GM12864 (cell line): ENCODE data around the gene DENND1B.

Experiments
- DNase-seq: peaks from one replicate; pipeline ENCODE4 v3.0.0-alpha.2; 2011; ENCODE audit warnings: low read depth
- H3K4me3 ChIP-seq: 2 replicates; pipeline ENCODE4 v1.5.1; 2011; ENCODE audit warnings: mild to moderate bottlenecking, low read depth, low read length, control low read depth
- TF ChIP-seq, protein P1 (sequence below): IDR thresholded peaks from 2 replicates; pipeline ENCODE4 v1.5.1; 2011; ENCODE audit warnings: low read depth, mild to moderate bottlenecking, moderate library complexity, low read length, control low read depth, inconsistent platforms; ENCODE audit errors: missing control alignments

DENND1B gene, protein sequence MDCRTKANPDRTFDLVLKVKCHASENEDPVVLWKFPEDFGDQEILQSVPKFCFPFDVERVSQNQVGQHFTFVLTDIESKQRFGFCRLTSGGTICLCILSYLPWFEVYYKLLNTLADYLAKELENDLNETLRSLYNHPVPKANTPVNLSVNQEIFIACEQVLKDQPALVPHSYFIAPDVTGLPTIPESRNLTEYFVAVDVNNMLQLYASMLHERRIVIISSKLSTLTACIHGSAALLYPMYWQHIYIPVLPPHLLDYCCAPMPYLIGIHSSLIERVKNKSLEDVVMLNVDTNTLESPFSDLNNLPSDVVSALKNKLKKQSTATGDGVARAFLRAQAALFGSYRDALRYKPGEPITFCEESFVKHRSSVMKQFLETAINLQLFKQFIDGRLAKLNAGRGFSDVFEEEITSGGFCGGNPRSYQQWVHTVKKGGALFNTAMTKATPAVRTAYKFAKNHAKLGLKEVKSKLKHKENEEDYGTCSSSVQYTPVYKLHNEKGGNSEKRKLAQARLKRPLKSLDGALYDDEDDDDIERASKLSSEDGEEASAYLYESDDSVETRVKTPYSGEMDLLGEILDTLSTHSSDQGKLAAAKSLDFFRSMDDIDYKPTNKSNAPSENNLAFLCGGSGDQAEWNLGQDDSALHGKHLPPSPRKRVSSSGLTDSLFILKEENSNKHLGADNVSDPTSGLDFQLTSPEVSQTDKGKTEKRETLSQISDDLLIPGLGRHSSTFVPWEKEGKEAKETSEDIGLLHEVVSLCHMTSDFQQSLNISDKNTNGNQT

DNA sequence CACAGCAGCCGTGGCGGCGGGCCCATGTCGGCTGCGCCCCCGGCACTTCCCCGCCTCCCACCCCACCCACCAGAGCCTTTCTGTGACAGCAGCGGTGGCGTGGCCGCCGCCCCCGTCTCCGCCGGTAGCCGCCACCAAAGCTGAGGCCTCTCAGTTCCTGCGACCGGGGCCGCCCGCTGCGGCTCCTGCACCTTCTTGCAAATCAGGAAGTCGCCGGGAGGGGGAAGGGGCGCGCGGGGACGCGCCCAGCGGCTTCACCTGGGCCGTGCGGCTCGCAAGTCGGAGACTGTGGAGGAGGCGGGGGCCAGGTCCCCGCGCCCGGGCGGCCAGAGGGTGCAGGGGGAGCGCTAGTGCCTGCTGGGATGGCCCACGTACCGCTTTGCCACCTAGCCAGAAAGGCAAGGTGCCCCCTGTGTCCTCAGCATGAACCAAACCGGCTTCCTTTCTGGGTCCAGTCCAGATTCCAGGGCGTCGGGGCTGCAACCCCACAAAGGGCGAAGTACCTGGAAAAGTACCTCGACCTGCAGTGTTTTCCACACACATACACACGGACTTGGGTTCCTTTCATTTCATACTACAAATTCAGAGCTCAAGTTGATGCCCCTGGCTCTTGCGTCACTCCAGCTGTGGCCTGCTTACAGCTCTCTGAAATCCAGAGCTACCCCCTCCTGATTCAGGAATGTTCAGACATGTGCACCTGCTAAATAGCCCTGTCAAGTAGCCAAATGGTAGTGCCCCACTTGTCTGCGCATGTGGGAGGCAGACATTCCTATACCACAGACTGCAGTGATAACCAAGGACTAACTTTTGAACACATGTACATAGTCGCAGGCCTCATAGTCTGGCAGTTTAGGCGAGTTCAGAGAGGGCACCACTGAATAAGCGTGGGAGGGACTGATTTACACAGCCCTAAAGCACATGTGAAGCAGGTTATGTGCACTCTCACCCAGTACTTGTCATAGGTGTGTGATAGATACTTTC, at the start of gene DENND1B:
Gene DENND1B (minus strand): TSS at position 199 of the 981 bp plus-strand sequence. CDS start 325 bp downstream, outside the sequence.
- peak; percentile 70 for DNase-seq
- TF ChIP-seq, protein P1, sequence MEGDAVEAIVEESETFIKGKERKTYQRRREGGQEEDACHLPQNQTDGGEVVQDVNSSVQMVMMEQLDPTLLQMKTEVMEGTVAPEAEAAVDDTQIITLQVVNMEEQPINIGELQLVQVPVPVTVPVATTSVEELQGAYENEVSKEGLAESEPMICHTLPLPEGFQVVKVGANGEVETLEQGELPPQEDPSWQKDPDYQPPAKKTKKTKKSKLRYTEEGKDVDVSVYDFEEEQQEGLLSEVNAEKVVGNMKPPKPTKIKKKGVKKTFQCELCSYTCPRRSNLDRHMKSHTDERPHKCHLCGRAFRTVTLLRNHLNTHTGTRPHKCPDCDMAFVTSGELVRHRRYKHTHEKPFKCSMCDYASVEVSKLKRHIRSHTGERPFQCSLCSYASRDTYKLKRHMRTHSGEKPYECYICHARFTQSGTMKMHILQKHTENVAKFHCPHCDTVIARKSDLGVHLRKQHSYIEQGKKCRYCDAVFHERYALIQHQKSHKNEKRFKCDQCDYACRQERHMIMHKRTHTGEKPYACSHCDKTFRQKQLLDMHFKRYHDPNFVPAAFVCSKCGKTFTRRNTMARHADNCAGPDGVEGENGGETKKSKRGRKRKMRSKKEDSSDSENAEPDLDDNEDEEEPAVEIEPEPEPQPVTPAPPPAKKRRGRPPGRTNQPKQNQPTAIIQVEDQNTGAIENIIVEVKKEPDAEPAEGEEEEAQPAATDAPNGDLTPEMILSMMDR = peak; percentile 21
- peak within 1 kb of the TSS; percentile 63 for H3K4me3 ChIP-seq

DNA sequence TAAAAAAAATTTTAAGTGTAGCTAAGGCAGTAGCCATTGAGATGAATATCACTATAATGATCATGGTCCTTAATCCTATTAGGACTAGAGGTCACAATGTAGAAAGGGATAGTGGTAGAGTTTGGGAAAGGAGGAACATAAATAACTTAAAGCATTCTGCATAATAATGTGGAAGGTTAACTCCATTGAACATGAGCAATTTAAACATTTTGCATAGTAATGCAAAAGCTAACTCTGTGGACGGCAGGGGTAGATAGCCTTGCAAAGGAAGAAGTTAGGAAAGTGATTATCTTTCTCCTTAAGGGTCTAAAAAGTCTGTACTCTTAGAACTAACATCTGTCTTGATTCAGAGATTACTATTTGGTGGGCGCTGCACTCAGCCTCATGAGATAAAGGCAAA, 39.0 kb upstream of the DENND1B start:
- no peak for DNase-seq
- TF ChIP-seq, protein P1 = no peak
- H3K4me3 ChIP-seq = no peak overlapping the region

DNA sequence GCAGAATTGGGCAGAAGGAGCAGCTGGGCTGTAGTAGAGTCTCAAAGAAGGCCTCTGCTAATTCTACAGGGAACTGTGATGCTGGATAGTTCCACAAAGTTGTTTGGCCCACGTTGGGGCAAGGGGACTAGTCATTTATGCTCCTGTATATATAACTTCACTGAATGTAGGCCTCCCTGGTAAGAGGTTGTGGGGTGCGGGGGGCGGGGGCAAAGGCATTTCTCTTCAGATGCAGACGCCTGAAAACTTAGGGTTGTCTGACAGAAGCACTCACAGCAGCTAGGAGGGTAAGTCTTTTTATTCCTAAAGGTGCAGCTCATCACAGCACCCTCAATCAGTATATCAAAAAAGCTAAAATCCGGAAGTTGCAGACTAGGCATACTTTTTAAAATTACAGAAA, 38.5 kb upstream of the DENND1B start:
- no peak for DNase-seq
- TF ChIP-seq, protein P1 = no peak
- H3K4me3 ChIP-seq = no peak overlapping the region

DNA sequence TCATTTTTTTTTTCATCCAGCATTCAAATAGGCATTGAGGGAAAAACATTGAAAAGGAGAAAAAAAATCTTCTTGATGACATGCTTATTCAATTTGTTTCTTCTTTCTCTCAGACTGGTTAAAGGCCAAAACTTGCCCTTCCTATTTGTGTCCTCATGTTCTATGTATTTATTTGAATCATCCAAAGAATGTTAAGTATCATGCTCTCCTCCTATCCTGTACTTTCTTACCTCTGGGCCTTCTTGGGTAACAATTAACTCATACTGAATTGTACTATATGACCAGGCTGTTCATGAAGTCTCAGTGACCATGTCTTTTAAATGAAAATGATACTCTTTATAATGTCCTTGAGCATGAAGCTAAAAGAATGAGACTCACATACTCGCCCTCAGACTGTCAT, 36.5 kb upstream of the DENND1B start:
- TF ChIP-seq, protein P1 = no peak
- H3K4me3 ChIP-seq = no peak overlapping the region
- no peak for DNase-seq

DNA sequence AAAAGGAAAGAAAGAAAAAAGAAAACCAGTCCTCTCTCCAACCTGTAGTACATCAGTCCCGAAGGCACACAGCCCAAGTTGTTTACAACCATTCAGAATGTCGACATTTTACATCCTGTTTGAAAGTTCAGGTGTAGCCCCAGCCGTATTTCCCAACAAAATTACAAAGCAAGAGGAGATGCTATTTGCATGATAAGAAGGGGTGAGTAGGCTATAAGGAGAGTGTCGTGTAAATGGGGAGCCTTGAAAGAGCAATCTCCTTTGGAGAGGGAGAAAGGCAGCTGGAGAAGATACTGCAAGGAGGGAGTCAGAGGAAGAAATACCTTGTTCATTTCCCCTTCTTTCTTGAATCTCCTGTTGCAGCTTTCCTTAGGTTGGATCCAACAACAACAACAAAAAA, 35.5 kb upstream of the DENND1B start:
- no peak for DNase-seq
- no peak overlapping the region for H3K4me3 ChIP-seq
- TF ChIP-seq, protein P1 = no peak

DNA sequence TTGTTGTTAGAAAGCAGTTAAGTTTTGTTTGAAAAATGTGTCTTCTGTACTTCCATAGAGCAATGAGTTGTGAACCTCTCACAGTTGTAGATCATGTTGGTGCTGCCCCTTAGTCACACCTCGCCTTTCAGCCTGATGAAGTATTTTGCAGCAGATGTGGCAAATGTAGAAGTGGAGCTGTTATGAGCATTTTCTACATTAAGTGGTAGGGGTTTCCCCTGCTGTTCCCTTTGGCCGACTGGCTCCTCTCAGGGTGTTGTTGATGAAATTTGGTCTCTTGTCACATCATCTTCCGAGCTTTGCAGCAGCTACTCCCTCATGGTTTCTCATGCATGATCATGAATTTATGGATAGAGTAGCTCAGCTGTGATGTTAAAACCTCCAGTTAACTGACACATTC, 33.6 kb upstream of the DENND1B start:
- TF ChIP-seq, protein P1 = no peak
- no peak overlapping the region for H3K4me3 ChIP-seq
- no peak for DNase-seq
